GM18502 (cell line): Measurements from ENCODE around the gene NOTO.
A peak's percentile ranks its signal among the peaks of the same experiment; 100 is the strongest.
"Not testable (repeated sequence)": the region's sequence is repeated elsewhere in the genome, so short reads cannot be mapped to it uniquely, and the experiment has no call there.

Experiments
- ATAC-seq: cut with Tn5 transposase; IDR thresholded peaks from one replicate; pipeline ENCODE4 v1.9.1; 2021; ENCODE audit warnings: mild to moderate bottlenecking; ENCODE audit not compliant: unreplicated experiment, poor library complexity

The NOTO gene

GRCh38 chr2:73197579-73197978, 4.8 kb upstream of the NOTO start:
- no peak for ATAC-seq

GRCh38 chr2:73200281-73200680, 2.1 kb upstream of the NOTO start:
- not testable (repeated sequence) for ATAC-seq

- ATAC-seq = no peak
These were observed 794 bp downstream of the NOTO start for GRCh38 chr2:73203055-73203681.

GRCh38 chr2:73205611-73206010, 3.2 kb downstream of the NOTO start:
- no peak for ATAC-seq

GRCh38 chr2:73208258-73208657, 5.9 kb downstream of the NOTO start:
- no peak for ATAC-seq

GRCh38 chr2:73210019-73210418, 7.6 kb downstream of the NOTO start:
- no peak for ATAC-seq

- ATAC-seq = no peak
These were observed 8.3 kb downstream of the NOTO start for GRCh38 chr2:73210696-73211095.

- no peak for ATAC-seq
These were observed 9.7 kb downstream of the NOTO start for GRCh38 chr2:73212098-73212447.

- peak; percentile 73 for ATAC-seq
These were observed 10.2 kb downstream of the NOTO start for GRCh38 chr2:73212448-73213176.

- ATAC-seq = peak; percentile 91
These were observed 12.0 kb downstream of the NOTO start, which contains the start of gene SMYD5 for GRCh38 chr2:73214120-73215035. Gene SMYD5 (plus strand): TSS chr2:73214245. CDS start chr2:73214267, 22 bp downstream.

- ATAC-seq = no peak
These were observed 12.9 kb downstream of the NOTO start for GRCh38 chr2:73215254-73215653.

- ATAC-seq = no peak
These were observed 14.8 kb downstream of the NOTO start for GRCh38 chr2:73217160-73217559.

- no peak for ATAC-seq
These were observed 15.5 kb downstream of the NOTO start for GRCh38 chr2:73217826-73218225.

- ATAC-seq = no peak
These were observed 15.9 kb downstream of the NOTO start for GRCh38 chr2:73218298-73218697.

GRCh38 chr2:73223821-73224220, 21.4 kb downstream of the NOTO start:
- ATAC-seq = no peak

GRCh38 chr2:73225513-73226360, 23.4 kb downstream of the NOTO start:
- ATAC-seq = no peak

- no peak for ATAC-seq
These were observed 24.7 kb downstream of the NOTO start for GRCh38 chr2:73227086-73227485.

- ATAC-seq = no peak
These were observed 26.3 kb downstream of the NOTO start for GRCh38 chr2:73228631-73229030.

GRCh38 chr2:73232403-73233153, 30.2 kb downstream of the NOTO start:
- peak; percentile 12 for ATAC-seq
